IPS-18a (cell line): Measurements from ENCODE around the gene CLIP4.

Experiments used
- H3K27ac ChIP-seq: one replicate; pipeline ENCODE4 v1.5.1; 2013; ENCODE audit warnings: low read length
- H3K27me3 ChIP-seq: one replicate; pipeline ENCODE4 v1.6.1; 2013; ENCODE audit warnings: mild to moderate bottlenecking, low read length; ENCODE audit not compliant: control insufficient read depth, insufficient read depth
- H3K36me3 ChIP-seq: one replicate; pipeline ENCODE4 v1.6.1; 2013; ENCODE audit warnings: low read depth, low read length; ENCODE audit not compliant: control insufficient read depth
- H3K4me1 ChIP-seq: one replicate; pipeline ENCODE4 v1.6.1; 2013; ENCODE audit warnings: low read depth, low read length; ENCODE audit not compliant: control insufficient read depth
- H3K4me3 ChIP-seq: one replicate; pipeline ENCODE4 v1.5.1; 2013; ENCODE audit warnings: low read length
- H3K9ac ChIP-seq: one replicate; pipeline ENCODE4 v1.6.1; 2013; ENCODE audit warnings: mild to moderate bottlenecking, low read length, moderate library complexity
- H3K9me3 ChIP-seq: one replicate; pipeline ENCODE4 v1.6.1; 2013; ENCODE audit warnings: low read depth, low read length; ENCODE audit not compliant: control insufficient read depth

CLIP4 gene

DNA sequence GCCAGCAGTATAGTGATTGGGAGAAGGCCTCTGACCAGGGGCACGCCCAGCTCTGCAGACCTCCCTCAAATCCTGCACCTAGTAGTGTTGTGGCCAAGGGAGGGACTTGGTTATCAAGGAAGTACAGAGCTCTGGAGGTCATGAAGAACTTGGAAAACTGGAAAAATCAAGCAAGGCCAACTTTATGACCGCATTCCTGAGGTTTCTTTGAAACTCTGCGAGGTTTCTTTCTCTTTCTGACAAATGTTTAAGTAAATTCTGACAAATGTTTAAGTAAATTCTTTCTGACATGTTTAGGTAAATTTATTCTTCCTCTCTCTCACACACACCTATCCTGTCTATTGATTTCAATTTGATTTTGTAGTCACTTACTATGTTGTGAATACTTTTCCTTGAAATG lies 31.0 kb downstream of the CLIP4 start:
- Histone ChIP-seq H3K4me1 (no peaks in the 10 kb centered on the region), H3K9me3 (no peaks in the 10 kb centered on the region), H3K4me3 (no peak overlapping the region), H3K27ac (no peak overlapping the region), H3K27me3 (no peaks in the 10 kb centered on the region), H3K36me3 (no peaks in the 10 kb centered on the region), H3K9ac (no peak overlapping the region)

DNA sequence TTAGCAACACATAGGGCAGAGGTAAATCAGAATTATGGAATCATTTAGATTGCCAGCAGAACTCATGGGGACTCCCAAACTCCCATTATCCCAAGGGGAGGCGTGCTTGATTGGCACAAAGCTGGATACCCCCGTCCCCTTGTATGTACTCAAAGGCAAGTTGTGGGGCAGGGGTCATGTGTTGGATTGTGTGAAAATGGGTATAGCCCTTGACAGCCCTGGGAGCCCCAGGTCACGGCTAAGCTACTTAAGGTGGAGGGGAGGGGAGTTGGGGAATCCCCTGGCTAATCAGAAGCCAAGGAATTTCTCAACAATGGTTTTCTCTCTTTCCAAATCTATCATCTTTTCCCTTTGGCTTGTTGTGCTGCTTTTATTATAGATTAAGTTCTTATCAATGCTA lies 32.7 kb downstream of the CLIP4 start:
- Histone ChIP-seq H3K4me1 (no peaks in the 10 kb centered on the region), H3K9me3 (no peaks in the 10 kb centered on the region), H3K27me3 (no peaks in the 10 kb centered on the region), H3K4me3 (no peak overlapping the region), H3K36me3 (no peaks in the 10 kb centered on the region), H3K27ac (no peak overlapping the region), H3K9ac (no peak overlapping the region)

DNA sequence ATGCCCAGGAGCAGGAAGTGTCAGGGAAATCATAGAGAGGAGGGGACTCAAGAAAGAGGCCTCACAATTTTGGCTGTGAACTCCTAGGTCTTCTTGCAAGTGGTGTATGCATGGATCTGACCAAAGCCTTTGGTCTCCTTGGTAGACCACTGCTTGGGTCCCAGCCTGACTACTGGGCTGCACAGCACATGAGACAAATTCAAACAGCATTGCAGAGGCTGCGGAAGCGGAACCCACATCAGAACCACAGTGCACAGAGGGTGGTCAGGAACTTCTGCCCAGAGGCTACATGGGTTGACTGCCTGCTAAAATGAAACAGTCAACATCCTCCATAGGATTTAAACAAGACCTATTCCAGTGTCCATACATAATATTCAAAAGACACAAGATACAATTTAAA lies 39.4 kb downstream of the CLIP4 start:
- no peak overlapping the region for H3K27ac ChIP-seq
- no peak overlapping the region for H3K4me3 ChIP-seq
- no peaks in the 10 kb centered on the region for H3K27me3 ChIP-seq
- no peaks in the 10 kb centered on the region for H3K9me3 ChIP-seq
- no peaks in the 10 kb centered on the region for H3K36me3 ChIP-seq
- no peak overlapping the region for H3K9ac ChIP-seq
- H3K4me1 ChIP-seq: no peaks in the 10 kb centered on the region

DNA sequence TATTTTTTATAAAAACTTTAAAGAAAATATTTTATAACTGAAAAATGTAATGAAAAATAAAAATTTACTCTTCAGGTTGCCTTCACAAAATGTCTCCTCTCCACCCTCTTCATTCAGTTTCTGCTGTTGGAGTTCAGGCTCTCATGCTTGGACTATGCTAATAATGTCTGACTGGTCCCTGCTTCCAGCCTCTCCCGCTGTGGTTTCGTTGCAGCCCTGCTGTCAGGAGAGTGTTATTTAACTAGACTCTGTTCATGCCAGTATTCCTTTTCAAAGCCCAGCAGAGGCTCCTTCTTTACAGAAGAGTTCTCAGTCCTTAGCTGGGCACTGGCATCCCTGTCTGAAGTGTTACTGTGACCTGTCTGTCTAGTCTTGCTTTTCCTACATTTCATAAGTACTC lies 40.4 kb downstream of the CLIP4 start:
- Histone ChIP-seq H3K9me3 (no peaks in the 10 kb centered on the region), H3K4me3 (no peak overlapping the region), H3K4me1 (peaks cover 5% of the 10 kb centered on the region), H3K9ac (no peak overlapping the region), H3K36me3 (no peaks in the 10 kb centered on the region), H3K27me3 (no peaks in the 10 kb centered on the region), H3K27ac (no peak overlapping the region)

DNA sequence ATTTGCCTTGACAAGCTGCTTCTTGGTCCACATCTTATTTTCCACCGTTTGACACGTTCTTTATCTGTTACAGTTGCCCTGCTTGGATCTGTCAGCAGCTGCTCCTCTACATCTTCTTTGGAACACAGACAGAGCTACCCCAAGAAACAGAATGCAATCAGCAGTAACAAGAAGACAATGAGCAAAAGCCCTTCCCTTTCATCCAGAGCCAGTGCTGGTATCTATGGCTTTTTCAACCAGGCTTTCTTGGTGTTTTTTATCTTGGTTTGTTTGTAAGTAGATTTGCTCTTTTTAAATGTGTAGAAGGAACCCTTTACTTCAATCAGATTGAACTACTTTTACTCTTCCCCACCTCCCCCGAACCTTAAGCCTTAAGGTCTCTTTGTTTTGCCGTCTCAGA lies 41.9 kb downstream of the CLIP4 start:
- no peaks in the 10 kb centered on the region for H3K27me3 ChIP-seq
- H3K4me1 ChIP-seq: peaks cover 5% of the 10 kb centered on the region
- H3K9me3 ChIP-seq: no peaks in the 10 kb centered on the region
- H3K4me3 ChIP-seq: no peak overlapping the region
- no peak overlapping the region for H3K27ac ChIP-seq
- H3K36me3 ChIP-seq: no peaks in the 10 kb centered on the region
- H3K9ac ChIP-seq: no peak overlapping the region

DNA sequence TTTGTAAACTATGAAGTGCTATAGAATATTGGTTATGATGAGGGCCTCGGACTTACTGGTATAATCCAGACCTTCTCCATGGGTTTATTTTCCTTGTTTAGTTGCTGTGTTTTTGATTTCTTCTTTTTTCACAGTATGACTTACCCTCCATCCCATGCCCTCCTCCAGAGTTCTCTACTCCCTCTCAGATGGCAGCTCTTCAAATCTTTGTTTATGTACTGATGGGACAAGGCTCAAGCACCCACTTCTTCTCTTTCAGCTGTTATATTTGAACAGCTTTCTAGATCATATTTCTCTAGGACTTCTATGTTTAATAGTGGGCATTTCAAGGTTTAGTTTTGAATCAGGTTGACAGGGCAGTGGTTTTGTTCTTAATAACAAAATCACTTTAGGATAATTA lies 43.9 kb downstream of the CLIP4 start:
- Histone ChIP-seq H3K27ac (no peak overlapping the region), H3K27me3 (no peaks in the 10 kb centered on the region), H3K4me1 (peaks cover 10% of the 10 kb centered on the region), H3K4me3 (no peak overlapping the region), H3K9ac (no peak overlapping the region), H3K9me3 (no peaks in the 10 kb centered on the region), H3K36me3 (no peaks in the 10 kb centered on the region)

DNA sequence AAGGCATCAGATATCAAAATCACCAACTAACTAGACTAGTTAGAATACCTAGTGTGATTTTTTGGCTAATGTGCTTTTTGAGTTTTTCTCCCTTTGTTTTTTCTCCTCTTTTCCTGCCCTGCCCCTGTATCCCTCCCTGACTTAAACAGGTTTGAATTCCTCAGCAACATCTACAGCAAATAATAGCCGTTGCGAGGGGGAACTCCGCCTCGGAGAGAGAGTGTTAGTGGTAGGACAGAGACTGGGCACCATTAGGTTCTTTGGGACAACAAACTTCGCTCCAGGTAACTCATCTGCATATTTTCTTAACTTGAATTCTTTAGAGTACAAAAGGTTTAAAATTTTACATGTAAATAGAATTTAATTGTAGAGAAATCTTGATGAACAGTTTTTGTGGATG lies 45.0 kb downstream of the CLIP4 start:
- Histone ChIP-seq H3K4me1 (peaks cover 15% of the 10 kb centered on the region), H3K36me3 (no peaks in the 10 kb centered on the region), H3K9me3 (no peaks in the 10 kb centered on the region), H3K27ac (no peak overlapping the region), H3K9ac (no peak overlapping the region), H3K27me3 (no peaks in the 10 kb centered on the region), H3K4me3 (no peak overlapping the region)

DNA sequence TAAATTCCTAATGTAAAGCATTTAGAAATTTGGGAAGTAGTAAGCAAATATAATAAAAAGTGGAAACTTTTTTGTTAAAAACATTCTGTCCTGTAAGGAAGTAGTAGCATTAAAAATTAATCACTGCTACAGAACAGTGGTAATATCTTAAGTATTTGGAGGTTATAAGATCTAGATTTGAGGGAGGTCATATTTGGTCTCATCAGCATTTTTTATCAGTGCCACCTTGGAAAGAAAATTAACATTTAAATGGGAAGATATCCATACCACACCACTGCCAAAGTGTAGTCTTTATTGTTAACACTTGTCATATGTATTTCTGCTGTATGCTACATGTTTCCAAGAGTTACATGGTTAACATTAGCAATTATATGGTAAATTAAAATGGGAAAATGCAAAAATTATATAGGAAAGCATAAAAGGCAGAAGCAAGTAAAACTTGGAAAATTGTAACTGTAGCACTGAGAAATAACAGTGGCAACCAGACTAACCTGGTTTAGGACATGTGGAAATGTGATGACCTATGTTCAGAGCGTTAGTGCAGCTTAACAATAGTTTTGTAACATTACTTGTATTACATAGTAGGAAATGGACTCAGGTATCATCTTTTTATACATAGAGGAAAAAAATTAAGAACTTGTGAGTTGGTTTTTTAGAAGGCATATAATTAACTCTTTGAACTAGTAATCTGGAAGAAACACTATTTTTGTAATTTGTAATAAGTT lies 47.2 kb downstream of the CLIP4 start:
- Histone ChIP-seq H3K4me1 (peaks cover 18% of the 10 kb centered on the region), H3K27ac (no peak overlapping the region), H3K9me3 (no peaks in the 10 kb centered on the region), H3K9ac (no peak overlapping the region), H3K4me3 (no peak overlapping the region), H3K36me3 (no peaks in the 10 kb centered on the region), H3K27me3 (no peaks in the 10 kb centered on the region)

DNA sequence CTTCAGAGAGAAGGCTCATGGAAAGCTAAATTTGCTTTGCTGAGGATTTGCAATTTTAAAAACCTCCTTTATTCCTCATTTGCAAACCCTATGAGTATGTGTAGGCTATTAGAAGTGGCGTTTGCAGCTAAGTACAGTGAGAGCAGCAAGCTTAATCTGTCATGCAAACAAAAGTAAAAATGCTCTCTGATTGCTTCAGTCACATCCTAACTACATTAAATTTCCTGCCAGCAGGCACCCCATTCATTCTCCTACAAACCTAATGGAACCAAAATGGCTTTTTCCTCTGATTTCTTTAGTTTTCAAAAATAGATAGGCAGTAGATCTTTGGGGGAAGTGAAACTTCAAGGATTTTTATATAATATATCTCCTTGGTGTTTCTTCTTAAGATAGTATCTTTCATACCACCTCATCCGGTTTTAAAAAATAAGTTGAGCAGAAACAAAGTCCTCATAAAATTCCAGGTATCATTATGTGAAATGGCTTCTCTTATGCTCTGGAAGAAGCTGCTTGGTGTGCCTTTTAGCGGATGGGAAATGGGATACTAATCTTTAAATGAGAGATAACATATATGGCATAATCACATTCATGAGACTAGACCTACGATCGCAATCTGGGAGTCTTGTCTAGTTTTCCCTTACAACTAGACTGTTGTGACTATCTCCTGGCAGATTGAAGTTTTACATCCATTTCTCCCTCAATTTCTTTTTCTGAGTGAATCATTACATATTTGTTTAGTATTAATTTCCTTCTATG lies 49.1 kb downstream of the CLIP4 start:
- Histone ChIP-seq H3K36me3 (no peaks in the 10 kb centered on the region), H3K4me1 (peaks cover 18% of the 10 kb centered on the region), H3K27ac (no peak overlapping the region), H3K27me3 (no peaks in the 10 kb centered on the region), H3K9me3 (no peaks in the 10 kb centered on the region), H3K4me3 (no peak overlapping the region), H3K9ac (no peak overlapping the region)

DNA sequence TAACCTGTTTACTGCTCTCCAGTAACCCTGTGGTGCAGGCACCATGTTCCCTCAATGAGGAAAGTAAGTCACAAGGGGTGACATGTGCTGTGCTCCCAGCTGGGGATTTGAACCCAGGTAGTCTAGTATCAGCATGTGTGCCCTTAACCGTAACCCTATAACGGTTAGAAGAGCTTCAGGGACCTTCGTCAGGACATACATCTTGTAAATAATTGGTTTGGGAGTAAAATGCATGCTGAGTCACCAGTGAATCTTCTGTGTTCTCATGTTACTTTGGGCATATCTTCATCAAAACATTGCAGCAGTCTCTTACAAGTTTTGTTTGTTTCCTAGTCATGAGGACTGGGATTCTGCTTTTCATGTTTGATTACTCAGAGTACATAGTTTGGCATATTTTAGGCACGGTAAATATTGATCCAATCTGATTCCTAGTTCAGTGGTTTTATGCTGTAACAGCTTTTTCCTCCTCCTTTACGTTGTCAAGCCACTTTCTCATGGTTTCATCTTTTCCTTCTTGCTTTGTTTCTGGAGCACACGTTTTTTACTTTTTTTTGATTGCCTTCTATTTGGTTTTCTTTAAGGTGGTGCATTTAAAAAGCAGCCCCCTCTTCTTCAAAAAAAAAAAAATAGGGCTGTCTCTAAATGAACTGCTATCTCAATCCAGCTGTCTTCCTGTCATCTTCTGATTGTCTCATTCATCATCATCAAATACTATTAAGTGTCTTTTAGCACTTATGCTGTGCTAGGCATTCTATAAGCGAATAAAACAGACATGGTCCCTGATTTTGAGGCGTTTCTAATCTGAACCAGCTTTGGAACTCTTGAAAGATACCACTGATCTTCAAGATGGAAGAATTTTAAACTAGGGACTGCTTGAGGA lies 50.4 kb downstream of the CLIP4 start:
- Histone ChIP-seq H3K36me3 (no peaks in the 10 kb centered on the region), H3K27ac (no peak overlapping the region), H3K4me1 (peaks cover 12% of the 10 kb centered on the region), H3K9me3 (no peaks in the 10 kb centered on the region), H3K9ac (no peak overlapping the region), H3K27me3 (no peaks in the 10 kb centered on the region), H3K4me3 (no peak overlapping the region)

DNA sequence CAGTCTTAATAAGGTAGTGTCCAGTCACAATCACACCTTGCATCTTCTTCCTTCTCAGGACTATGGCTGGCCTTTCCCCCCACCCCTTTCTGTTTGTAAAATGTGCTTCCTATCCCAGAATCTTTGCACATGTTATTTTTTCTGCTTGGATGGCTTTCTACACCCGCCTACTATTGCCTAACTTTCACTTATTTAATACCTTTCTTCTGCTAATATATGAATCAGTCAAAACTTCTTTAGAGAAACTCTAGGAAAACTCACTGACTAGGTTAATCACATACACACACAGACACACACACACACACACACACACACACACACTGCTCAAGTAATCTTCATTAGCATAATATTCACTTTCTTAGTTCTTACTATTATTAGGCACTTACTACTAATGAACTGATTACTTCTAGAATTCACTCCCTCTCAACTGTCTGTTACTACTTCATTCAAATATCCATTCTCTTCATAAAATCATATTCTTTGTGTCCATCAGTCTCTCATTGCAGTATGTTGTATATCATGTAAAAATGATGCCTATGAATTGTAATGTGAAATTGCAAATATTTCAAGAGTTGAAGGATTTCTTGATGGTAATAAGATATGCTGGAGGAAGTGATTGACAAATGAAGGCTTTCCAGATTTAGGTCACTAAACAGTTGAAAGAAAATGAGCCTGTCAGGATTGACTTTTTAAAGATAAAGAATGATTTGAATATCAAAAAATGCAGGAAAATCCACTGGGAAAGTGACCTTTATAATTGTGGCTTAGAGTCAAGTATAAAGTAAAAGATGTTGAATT lies 51.2 kb downstream of the CLIP4 start:
- H3K27ac ChIP-seq: no peak overlapping the region
- H3K4me3 ChIP-seq: no peak overlapping the region
- H3K27me3 ChIP-seq: no peaks in the 10 kb centered on the region
- no peaks in the 10 kb centered on the region for H3K36me3 ChIP-seq
- H3K9me3 ChIP-seq: no peaks in the 10 kb centered on the region
- H3K9ac ChIP-seq: no peak overlapping the region
- H3K4me1 ChIP-seq: peaks cover 12% of the 10 kb centered on the region
